GM12865 (cell line): ENCODE results near the gene PLCB1.

Experiments
- DNase-seq: peaks from one replicate; pipeline ENCODE4 v3.0.0; 2010; ENCODE audit warnings: low read depth
- H3K4me3 ChIP-seq: 2 replicates; pipeline ENCODE4 v1.5.1; 2011; ENCODE audit warnings: mild to moderate bottlenecking, low read depth, low read length, control low read depth
- TF ChIP-seq, protein P1 (sequence below): IDR thresholded peaks from 2 replicates; pipeline ENCODE4 v1.5.1; 2011; ENCODE audit warnings: low read length, control low read depth, low read depth, inconsistent platforms; ENCODE audit not compliant: insufficient read depth; ENCODE audit errors: missing control alignments

The PLCB1 gene

DNA sequence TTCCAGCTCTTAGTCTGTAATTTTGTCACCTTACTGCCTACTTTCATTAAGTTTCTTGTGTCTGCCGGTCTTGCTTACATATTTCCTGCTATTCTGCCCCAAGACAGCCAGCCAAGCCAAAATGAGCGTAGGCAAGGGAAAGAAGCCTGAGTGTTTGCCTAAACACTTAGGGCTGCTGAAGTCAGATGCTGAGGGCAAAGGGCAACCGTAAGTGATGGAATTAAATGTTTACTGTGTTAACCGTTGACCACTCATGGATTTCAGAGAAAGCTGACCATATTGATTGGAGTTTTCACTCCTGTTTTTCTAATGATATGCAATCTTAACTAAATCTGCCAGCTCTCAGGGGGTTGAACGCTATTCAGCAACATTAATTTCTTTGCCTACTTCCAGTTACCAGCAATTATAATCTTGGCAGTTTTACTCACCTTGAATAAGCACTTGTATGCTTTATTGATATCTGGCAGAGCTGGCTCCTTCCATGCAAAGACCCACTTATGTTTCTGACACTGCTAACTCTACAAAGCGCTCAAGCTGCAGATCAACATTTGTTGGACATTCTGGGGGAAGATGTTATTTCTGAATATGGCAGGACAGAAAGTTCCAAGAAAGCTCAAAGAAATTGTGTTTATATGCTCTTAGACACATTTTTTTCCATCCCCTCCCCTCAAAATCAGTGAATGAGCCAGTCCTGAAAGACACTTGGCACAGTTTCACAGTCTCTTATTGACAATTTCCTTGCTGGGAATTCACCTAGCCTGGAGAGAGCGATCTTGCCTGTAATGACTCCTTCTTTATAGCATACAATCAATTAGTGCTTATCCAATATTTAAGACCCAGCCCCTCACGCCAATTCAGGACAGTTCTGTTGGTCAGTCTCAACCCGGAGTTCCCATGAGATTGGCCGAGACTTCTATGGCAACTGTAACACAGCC is 183.8 kb downstream of the PLCB1 start:
- DNase-seq: no peak
- TF ChIP-seq, protein P1, sequence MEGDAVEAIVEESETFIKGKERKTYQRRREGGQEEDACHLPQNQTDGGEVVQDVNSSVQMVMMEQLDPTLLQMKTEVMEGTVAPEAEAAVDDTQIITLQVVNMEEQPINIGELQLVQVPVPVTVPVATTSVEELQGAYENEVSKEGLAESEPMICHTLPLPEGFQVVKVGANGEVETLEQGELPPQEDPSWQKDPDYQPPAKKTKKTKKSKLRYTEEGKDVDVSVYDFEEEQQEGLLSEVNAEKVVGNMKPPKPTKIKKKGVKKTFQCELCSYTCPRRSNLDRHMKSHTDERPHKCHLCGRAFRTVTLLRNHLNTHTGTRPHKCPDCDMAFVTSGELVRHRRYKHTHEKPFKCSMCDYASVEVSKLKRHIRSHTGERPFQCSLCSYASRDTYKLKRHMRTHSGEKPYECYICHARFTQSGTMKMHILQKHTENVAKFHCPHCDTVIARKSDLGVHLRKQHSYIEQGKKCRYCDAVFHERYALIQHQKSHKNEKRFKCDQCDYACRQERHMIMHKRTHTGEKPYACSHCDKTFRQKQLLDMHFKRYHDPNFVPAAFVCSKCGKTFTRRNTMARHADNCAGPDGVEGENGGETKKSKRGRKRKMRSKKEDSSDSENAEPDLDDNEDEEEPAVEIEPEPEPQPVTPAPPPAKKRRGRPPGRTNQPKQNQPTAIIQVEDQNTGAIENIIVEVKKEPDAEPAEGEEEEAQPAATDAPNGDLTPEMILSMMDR: no peak
- no peak overlapping the region for H3K4me3 ChIP-seq

DNA sequence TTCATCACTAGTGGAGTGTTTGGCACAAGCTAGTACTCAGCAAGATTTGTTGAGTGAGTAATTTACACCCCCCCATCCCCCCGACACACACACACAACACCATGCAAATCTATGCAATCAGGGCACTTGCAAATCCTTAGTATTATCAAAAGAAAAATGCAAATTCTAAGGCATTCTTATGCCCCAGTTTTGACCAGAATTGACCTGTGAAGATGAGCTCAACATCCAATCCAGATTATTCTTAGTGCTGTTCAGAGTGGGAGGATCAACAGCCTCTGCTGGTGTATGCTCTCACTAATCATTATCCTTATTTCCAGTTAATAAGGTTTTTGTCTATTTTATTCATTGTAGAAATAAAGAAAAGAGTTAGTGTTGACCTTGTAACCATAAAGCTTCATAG is 185.4 kb downstream of the PLCB1 start:
- no peak overlapping the region for H3K4me3 ChIP-seq
- TF ChIP-seq, protein P1: no peak
- no peak for DNase-seq

DNA sequence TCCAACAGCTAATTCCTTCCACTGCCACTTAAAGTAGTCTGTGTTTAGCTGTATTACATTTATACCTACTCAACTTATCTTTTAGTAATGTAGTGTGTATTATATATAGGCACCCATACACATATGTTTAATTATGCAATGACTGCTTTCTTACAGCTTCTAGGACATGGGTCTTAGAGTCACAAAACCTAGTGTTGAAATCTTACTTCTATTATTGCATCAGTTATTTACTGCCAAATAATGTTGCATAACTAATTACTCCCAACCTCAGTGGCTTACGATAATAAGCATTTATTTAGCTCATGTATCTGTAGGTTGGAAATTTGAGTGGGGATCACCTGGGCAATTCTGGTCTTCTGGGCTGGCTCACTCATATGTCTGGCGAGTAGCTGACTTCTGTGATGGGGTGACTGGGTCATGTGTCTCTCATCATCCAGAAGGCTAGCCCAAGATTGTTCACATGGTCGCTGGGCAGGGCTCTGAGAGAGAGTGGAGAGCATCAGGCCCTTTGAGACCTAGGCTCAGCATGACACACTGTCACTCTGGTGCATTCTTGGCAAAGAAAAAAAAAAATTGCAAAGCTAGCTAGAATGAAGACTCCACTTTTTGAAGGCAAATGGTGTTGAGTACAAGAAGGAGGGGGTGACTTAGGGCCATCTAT is 187.0 kb downstream of the PLCB1 start:
- DNase-seq: no peak
- TF ChIP-seq, protein P1: no peak
- no peak overlapping the region for H3K4me3 ChIP-seq

DNA sequence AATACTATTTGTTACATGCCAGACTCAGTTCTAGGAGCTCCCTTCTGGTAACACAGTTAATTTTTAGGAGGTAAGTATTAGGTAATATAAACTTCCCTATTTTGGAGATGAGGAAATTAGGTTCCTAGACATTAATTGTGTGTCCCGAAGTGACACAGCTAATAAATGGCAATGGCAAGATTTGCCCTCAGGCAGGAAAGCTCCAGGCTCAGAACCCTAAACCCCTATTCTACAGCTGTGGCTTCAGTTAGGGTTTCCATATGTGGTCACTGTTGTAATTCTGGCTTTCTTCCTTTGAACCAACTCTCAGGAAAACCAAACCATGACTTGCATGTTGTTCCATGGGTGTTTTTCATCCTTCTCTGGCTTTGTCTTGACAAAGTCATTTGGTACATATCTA is 188.2 kb downstream of the PLCB1 start:
- no peak for DNase-seq
- no peak overlapping the region for H3K4me3 ChIP-seq
- TF ChIP-seq, protein P1: no peak

DNA sequence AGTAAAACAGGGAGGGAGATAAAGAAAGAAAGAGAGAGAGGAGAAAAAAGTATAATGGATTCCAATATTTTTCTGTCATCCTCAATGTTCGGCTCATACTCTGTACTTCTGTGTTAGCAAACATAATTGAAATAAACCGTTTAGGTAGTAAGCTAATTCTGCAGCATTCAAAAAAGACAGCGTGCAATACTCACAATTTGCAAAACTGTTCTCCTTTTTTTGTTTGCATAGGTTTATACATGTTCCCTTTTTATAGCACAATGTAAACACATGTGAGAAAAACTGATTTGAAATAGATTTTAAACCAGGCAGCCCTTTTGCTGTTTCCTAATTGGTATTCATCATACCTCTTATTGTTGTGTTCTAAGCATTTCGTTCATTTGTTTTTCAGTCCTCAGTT is 188.9 kb downstream of the PLCB1 start:
- no peak overlapping the region for H3K4me3 ChIP-seq
- TF ChIP-seq, protein P1: no peak
- DNase-seq: no peak

DNA sequence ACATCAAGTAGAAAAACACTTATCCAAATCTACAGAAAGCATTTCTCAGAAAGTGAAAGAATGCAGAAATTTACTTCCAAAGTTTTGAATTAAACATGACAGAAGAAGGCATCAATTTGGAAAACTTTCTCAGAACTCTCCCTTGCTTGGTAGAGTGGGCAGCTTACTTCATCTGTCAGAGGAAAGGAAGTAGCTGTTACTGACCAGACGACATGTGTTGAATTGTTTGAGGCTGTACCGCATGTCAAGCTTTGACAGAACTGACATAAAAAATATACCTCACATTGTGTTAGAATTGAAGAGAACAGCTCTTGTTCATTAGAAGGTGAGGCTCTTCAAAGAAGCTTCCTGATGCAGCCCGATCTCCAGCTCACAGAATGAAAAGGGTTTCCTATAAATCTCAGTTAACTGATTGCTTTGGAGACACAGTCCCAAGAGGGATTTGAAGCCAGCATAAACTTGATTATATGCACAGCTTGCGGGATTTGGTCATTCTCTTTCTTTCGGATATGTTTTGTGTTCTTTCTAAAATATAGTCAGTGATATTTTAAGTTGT is 190.7 kb downstream of the PLCB1 start:
- no peak for DNase-seq
- TF ChIP-seq, protein P1: no peak
- no peak overlapping the region for H3K4me3 ChIP-seq
